GM23338 (cell line): ENCODE measurements around the gene NEK11. TPM values are rescaled to one million over a fixed set of nuclear protein-coding genes. Genes with fewer than 3 reads are reported as not detected.
"Not testable (repeated sequence)": the region's sequence is repeated elsewhere in the genome, so short reads cannot be mapped to it uniquely, and the experiment has no call there.

ENCODE experiments used
- ATAC-seq: fragments of 200-7000 bp; cut with Tn5 transposase; 3 replicates; pipeline ENCODE4 v1.9.1; 2020
- DNase-seq: peaks from one replicate; pipeline ENCODE4 v3.0.0-alpha.2; 2015; ENCODE audit warnings: low spot score
- H2AFZ ChIP-seq: fragments of 200-600 bp; sonication (generic); 2 replicates; pipeline ENCODE4 v1.8.0; 2016; ENCODE audit warnings: antibody characterized with exemption, mild to moderate bottlenecking, moderate library complexity
- H3F3A ChIP-seq: fragments of 200-600 bp; sonication (generic); replicated peaks from 2 replicates; pipeline ENCODE4 v1.8.0; 2017; ENCODE audit warnings: antibody characterized with exemption, mixed run types, low read depth
- H3K27ac ChIP-seq: fragments of 200-600 bp; sonication (generic); 2 replicates; pipeline ENCODE4 v1.6.1; 2016; ENCODE audit warnings: low read depth
- H3K27me3 ChIP-seq: fragments of 200-600 bp; sonication (generic); 2 replicates; pipeline ENCODE4 v1.8.0; 2016; ENCODE audit warnings: mild to moderate bottlenecking, mixed run types, moderate library complexity; ENCODE audit not compliant: insufficient read depth
- H3K36me3 ChIP-seq: fragments of 200-600 bp; sonication (generic); 2 replicates; pipeline ENCODE4 v1.8.0; 2016; ENCODE audit warnings: mild to moderate bottlenecking; ENCODE audit not compliant: insufficient read depth
- H3K4me1 ChIP-seq: fragments of 200-600 bp; sonication (generic); 2 replicates; pipeline ENCODE4 v1.8.0; 2016; ENCODE audit warnings: mild to moderate bottlenecking, moderate library complexity; ENCODE audit not compliant: insufficient read depth
- H3K4me2 ChIP-seq: fragments of 200-600 bp; sonication (generic); 2 replicates; pipeline ENCODE4 v1.7.1; 2017; ENCODE audit warnings: mixed run types
- H3K4me3 ChIP-seq: fragments of 200-600 bp; sonication (generic); 2 replicates; pipeline ENCODE4 v1.6.1; 2016; ENCODE audit warnings: mixed run types
- H3K79me2 ChIP-seq: fragments of 200-600 bp; sonication (generic); replicated peaks from 2 replicates; pipeline ENCODE4 v1.8.0; 2017; ENCODE audit warnings: mild to moderate bottlenecking; ENCODE audit not compliant: insufficient read depth
- H3K9me2 ChIP-seq: fragments of 200-600 bp; sonication (generic); 2 replicates; pipeline ENCODE4 v1.8.0; 2017; ENCODE audit not compliant: insufficient read depth
- H4K20me1 ChIP-seq: fragments of 200-600 bp; sonication (generic); replicated peaks from 2 replicates; pipeline ENCODE4 v1.8.0; 2017; ENCODE audit warnings: mild to moderate bottlenecking; ENCODE audit not compliant: insufficient read depth
- H3K27ac Mint-ChIP-seq: 2 replicates; pipeline ENCODE4 v1.8.0; 2020; ENCODE audit warnings: inconsistent platforms, mild to moderate bottlenecking, moderate library complexity, mixed read lengths
- H3K27me3 Mint-ChIP-seq: 3 replicates; pipeline ENCODE4 v1.8.0; 2022; ENCODE audit warnings: low read depth, mild to moderate bottlenecking, moderate library complexity, mixed read lengths, inconsistent platforms; ENCODE audit not compliant: insufficient read depth, poor library complexity
- H3K36me3 Mint-ChIP-seq: 3 replicates; pipeline ENCODE4 v1.8.0; 2021; ENCODE audit warnings: low read depth, mild to moderate bottlenecking, inconsistent platforms, moderate library complexity, mixed read lengths
- H3K4me1 Mint-ChIP-seq: 3 replicates; pipeline ENCODE4 v1.8.0; 2020; ENCODE audit warnings: mild to moderate bottlenecking, inconsistent platforms, mixed read lengths
- H3K4me3 Mint-ChIP-seq: 3 replicates; pipeline ENCODE4 v1.8.0; 2021; ENCODE audit warnings: moderate library complexity, mild to moderate bottlenecking, inconsistent platforms, mixed read lengths
- H3K9me3 Mint-ChIP-seq: 3 replicates; pipeline ENCODE4 v1.8.0; 2020; ENCODE audit warnings: moderate library complexity, mild to moderate bottlenecking, inconsistent platforms, mixed read lengths
- EZH2 ChIP-seq: fragments of 200-600 bp; sonication (generic); IDR thresholded peaks from one replicate; pipeline ENCODE4 v1.8.0; 2017; ENCODE audit warnings: antibody characterized with exemption, mild to moderate bottlenecking, low read depth; ENCODE audit not compliant: unreplicated experiment
- STAT1 ChIP-seq: IDR thresholded peaks from one replicate; pipeline ENCODE4 v1.6.1; 2016; ENCODE audit warnings: antibody characterized with exemption; ENCODE audit not compliant: unreplicated experiment
- ZNF114 ChIP-seq: fragments of 250-450 bp; sonication (Bioruptor Pico); IDR thresholded peaks from 2 replicates; pipeline ENCODE4 v1.5.0; 2020; ENCODE audit warnings: mild to moderate bottlenecking, moderate library complexity
- ZNF462 ChIP-seq: fragments of 250-450 bp; sonication (Bioruptor Pico); IDR thresholded peaks from 2 replicates; pipeline ENCODE4 v1.5.0; 2020; ENCODE audit warnings: mild to moderate bottlenecking, moderate library complexity
- polyA plus RNA-seq: library from polyadenylated mRNA; unstranded; fragments of >200 nt; fragmentation: Nextera tagmentation; extraction: Ambion mirVana; gene quantifications from 2 replicates; pipeline ENCODE4 v1.2.1, GENCODE V29; 2016
- total RNA-seq: library from RNA; depleted of rRNA; stranded (reverse); fragments of >200 nt; shearing (Covaris generic); gene quantifications from 2 replicates; pipeline ENCODE4 v1.2.3, GENCODE V29; 2014

Gene NEK11
- total and polyA plus RNA-seq, 2 experiments from 2014 or later, result 0.80 to 1.1 TPM

GRCh38 chr3:131329774-131330173 lies 303.1 kb downstream of the NEK11 start (continued):
- TF ChIP-seq ZNF462 (CRISPR knock-in tag), result no peak
- no peak for TF ChIP-seq ZNF114 (CRISPR knock-in tag)
- TF ChIP-seq STAT1, result no peak
- TF ChIP-seq EZH2, result no peak

GRCh38 chr3:131331456-131332085 lies 304.9 kb downstream of the NEK11 start:
- DNase-seq, H3K4me3 Mint-ChIP-seq, H3K36me3 ChIP-seq, H3K4me2 ChIP-seq, H3K27ac Mint-ChIP-seq, H3K27me3 ChIP-seq, H3K27ac ChIP-seq, H3K4me1 Mint-ChIP-seq, H3K9me2 ChIP-seq, H3K79me2 ChIP-seq, H2AFZ ChIP-seq, H3K27me3 Mint-ChIP-seq, H4K20me1 ChIP-seq, ATAC-seq, H3K4me1 ChIP-seq, H3F3A ChIP-seq: not testable (repeated sequence)
- Mint-ChIP-seq H3K9me3 (peaks cover 25% of the 10 kb centered on the region), H3K36me3 (peaks cover 16% of the 10 kb centered on the region)
- 0 out of 2 replicates have a peak overlapping the region, but pooled peaks have one; percentile 28 for H3K4me3 ChIP-seq
